Measurements from ENCODE around the gene MRPL53.
"Not testable (repeated sequence)": the region's sequence is repeated elsewhere in the genome, so short reads cannot be mapped to it uniquely, and the experiment has no call there.

Gene MRPL53

GRCh38 chr2:74447230-74447999 is 25.1 kb downstream of the MRPL53 start:
- no peak for DNase-seq

- DNase-seq: no peak
Observed at GRCh38 chr2:74444498-74445318, 27.8 kb downstream of the MRPL53 start.

- not testable (repeated sequence) for DNase-seq
Observed at GRCh38 chr2:74442483-74443297, 29.8 kb downstream of the MRPL53 start.

DNA sequence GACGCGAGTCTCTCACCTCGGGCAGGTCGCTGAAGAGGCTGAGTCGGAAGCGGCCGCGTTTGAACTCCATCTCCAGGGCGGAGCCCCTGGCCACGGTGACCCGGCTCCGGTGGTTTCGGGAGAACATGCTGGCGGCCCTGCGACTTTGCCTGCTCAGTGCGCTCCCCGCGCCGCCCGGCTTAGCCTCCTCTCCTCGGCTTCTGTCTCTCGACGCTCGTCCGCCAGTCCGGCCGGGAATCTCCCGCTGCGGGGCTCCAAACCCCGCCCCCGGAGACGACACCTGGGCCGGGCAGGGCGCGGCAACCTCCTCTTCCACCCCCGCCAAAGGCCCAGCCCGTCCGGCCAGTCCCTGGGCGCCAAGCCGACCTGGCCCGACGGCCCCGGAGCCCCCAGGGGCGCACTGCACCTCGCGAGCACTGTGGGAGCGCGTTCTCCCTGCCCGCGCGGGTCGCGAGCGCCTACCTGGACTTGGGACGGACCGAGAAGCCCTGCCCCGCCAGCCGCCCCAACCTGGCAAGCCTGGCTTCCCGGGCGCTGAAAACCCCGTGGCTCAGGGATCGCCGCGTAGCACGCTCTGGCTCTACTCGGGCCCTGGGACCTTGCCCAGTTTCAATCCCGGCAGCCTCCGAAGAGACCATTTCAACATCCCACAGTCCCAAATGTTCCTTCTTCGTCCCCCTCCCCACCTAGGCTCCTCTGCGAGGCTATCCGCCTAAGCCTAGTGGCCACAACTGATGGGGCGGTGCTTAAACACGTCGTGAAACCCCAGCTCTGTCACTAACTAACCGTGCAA is 30.6 kb downstream of the MRPL53 start, which contains the start of gene RTKN:
Gene RTKN, minus strand, starts transcription at position 248 of the 793 bp plus-strand sequence. Its CDS starts 121 bp downstream, at position 127.
- no peak for DNase-seq

DNA sequence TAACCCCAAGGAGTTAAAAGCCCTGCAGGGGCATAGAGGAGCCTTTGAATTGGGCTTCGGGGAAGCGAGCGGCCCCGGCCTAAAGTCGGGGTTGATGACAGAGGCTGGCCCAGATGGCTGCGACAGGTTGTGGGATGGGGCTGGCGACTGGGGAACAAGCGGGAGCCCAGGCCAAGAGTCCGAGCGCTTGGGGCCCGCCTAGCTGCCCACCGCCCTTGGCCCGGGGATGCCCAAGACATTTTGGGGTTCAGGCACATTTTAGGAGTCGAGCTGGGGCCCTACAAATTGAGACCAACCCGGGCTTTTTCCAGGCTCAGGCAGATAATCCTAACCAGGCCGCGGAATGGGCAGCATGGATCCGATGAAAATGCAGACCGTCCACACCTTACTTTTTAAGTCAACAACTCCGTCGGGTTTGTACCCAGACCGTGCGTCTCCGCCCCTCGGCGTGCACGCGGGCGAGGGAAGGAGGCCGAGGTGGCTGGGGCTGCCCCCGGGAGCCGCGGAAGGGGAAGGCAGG is 31.2 kb downstream of the MRPL53 start:
- no peak for DNase-seq

DNA sequence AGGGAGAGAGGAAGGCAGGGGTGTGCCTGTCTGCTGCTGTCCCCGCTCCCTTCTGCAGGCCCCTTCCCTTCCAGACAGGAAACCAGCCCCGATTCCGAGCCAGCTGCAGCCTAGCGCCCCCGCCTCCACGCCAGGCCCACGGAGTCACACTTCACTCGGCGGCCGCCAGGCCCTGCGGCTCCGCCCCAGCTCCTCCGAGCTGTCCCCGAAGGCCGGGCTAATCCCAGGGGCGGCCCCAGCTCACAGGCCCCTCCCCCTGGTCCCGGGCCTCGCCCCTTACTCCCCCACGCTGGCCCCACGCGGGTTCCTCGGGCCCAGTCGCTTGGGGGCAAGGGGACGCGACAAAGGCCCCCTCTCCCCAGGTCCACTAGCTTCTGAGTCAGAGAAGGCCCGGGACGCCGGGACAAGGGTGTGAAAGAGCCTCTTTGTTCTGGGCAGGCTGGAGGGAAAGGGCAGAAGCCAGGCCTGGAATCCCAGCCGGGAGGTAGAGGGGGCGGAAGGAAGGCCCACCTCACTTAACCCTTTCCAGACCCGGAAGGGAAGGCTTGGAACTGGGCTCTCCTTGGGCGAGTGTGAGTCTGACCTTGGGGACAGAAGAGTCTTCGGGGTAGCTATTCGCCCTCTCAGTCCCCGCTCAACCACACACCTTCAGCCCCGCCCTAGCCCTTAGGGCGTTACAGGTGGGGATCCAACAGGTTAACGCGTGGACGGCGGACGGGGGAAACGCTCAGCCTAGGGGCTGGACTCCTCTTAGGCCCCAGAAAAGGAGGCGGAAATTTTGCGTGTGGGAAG is 31.9 kb downstream of the MRPL53 start:
- DNase-seq: no peak

- DNase-seq: no peak
Observed at GRCh38 chr2:74439803-74440377, 32.6 kb downstream of the MRPL53 start.

- no peak for DNase-seq
Observed at GRCh38 chr2:74439373-74439772, 33.1 kb downstream of the MRPL53 start.

DNA sequence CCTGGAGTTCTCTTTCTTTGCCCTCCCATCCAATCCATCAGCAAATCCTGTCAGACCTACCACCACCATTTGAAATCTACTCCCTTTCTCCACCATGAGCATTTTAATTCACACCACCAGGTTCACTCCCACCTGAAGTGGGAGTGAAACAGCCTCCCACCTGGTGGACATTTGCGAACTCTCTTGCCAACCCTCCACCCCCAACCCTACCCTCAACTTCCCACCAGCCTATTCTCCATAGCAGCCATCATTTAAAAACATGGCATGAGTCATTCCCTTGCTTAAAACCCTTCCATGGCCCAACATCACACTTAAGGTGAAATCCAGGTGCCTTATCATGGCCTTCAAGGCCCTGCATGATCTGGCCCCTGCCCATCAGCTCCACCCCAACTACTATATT is 34.2 kb downstream of the MRPL53 start:
- DNase-seq: no peak

- no peak for DNase-seq
Observed at GRCh38 chr2:74436848-74437695, 35.4 kb downstream of the MRPL53 start.

DNA sequence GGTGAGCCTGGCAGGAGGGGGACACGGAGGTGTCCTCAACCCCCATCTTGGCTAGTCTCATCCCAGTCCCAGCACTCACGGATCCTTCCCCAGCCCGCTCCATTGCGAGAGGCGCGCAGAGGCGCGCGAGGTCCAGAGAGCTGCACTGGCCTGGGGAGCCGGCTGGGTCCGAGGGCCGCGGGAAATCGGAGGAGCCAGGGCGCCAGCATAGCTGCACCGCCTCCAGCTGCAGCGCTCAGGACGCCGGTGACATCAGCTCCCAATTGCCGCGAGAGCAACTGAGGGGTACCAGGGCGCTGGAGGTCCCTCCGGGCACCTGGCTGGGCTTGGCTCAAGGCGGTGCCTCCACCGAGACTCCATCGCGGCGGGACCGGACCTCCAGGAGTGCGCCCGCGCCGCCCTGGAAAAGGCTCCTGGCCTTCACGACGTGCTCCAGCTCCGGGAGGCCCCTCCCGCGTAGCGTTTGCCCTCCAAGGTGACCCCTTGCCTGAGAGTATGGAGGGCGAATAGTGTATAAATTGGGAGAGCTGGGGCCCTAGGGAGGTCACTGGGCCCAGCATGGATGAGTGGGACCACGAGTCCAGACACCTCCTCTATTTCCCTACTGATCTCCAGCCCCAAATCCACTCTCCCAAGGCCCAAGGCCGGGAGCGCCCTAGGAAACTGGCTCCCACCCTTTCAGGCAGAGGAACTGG is 36.2 kb downstream of the MRPL53 start:
- no peak for DNase-seq

DNA sequence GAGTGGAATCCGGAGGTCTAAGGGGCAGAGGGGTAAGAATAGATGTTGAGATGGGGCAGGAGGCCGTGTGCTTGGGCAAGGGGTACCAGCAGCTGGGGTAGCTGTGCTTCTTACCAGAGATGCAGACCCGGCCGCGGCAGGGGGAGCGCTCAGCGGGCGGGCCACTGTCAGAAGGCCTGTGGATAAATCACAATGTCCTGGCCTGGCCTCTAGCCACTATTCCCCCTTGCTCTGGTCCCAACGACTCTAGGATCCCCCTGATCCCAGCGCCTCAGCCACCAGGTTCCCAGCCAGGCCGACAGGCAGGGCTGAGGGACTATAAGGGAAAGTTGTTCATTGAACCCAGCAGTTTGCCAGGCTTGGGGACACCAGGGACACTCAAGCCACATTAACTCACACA is 42.0 kb downstream of the MRPL53 start:
- no peak for DNase-seq

DNA sequence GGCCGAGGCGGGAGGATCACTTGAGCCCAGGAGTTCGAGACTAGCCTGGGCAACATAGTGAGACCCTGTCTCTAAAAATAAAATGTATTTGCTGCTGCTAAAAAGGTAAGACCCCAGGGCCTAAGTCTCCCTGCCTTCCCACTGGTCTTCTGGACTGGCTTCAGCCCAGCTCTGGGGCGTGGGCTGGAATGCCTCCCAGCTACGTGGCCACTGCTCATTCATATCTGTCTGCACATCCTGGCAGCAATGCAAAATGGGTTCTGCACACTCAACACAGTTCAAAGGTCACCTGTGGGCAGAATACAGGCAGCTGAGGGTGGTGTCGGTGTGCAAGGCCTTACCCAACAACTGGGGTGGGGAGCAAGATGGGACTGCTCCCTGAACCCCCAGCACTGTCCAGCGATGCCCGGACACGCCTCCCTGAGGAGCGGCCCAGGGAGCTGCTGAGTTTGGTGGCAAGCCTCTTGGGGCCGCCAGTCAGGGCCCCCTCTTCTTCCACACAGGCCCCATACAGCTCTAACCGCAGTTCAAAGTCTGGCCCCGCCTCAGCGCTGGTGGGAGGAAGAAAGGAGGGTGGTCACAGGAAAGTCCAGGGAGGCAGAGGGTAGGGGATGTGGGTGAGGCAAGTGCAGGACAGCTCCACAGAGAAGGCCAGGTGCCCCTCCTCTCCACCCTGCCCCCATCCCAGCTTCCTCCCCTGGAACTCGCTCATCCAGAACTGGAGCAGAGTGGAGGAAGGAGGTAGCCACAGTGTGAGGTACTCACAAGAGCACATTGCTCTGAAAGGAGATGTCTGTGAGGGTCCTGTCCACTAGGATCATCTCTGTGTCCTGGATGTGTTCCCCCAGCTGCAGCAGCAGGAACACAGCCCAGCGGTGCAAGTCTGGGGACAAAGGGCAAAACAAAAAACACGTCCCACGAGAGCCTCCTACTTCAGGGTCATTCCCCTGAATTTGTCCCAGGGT is 42.7 kb downstream of the MRPL53 start:
- DNase-seq: no peak

GRCh38 chr2:74428675-74429074 is 43.8 kb downstream of the MRPL53 start:
- no peak for DNase-seq

DNA sequence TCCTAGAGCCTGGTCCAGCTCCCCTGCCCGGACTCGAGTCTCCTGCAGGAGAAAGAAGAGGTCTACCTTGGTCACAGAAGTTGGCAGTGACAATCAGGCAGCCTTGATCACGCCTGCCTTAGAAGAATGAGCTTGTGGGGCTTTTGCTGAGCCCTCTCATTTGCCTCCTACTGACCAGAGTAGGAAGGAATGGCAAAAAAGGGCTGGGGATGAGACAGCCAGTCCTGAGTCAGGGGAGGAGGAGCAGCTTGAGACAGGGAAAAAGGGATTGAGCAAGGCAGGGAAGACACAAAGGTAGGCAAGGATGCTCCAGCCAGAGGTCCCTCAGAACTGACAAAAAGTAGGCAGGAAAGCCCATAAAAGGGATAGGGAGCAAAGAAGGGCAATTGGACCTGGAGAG is 44.9 kb downstream of the MRPL53 start:
- no peak for DNase-seq

DNA sequence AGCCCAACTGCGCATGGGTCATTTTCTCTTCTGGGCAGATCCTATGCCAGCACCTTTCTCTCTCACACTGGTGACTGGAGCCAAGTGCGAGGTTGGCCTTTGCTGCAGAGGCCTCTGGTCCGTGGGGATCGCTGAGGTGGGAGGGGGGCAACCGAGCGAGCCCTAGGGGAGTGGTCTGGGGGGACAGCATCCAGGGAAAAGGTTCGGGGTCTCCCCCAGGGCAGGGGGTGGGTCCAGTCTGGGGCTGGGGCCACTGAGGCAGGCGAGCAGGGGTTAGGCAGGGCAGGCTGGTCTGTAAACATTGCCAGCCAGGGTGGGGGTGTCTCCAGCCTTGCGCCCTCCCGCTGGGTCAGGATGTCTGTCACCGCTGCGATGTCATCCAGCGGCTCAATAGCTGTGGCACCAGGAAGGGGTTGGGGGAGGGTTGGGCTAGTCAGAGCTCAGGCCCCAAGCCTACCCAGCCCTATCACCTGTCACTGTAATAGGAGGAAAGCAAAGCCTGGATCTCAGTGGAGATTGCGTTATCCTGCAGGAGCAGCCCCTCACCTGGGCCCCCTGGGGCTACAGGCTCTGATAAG is 46.2 kb downstream of the MRPL53 start:
- DNase-seq: no peak

GRCh38 chr2:74425523-74425922 is 47.0 kb downstream of the MRPL53 start:
- DNase-seq: no peak

- no peak for DNase-seq
Observed at GRCh38 chr2:74424995-74425406, 47.5 kb downstream of the MRPL53 start.

Data from activated CD4-positive, CD25-positive, alpha-beta regulatory T cell (primary cell).